Endothelial cell of umbilical vein (primary cell): ENCODE measurements around the gene RGS2. TPM values are rescaled to one million over a fixed set of nuclear protein-coding genes. Genes with fewer than 3 reads are reported as not detected.

Source experiments
- BruUV-seq: library from RNA; stranded (reverse); fragments of 400-500 nt; replicated peaks from 2 replicates; lab custom pipeline; 2021; lab: Mats Ljungman, UMichigan
- CTCF ChIA-PET: fragments of 300-600, 350-600 bp; sonication (Branson Sonifier 250); formaldehyde crosslinking; loops from one replicate; lab custom pipeline; 2021; ENCODE audit warnings: antibody characterized with exemption, inconsistent platforms; lab: Charles Lee
- POLR2A ChIA-PET: fragments of 300-600, 350-600 bp; sonication (Branson Sonifier 250); formaldehyde crosslinking; loops from one replicate; lab custom pipeline; 2021; ENCODE audit warnings: antibody characterized with exemption, inconsistent platforms; lab: Charles Lee
- DNase-seq: peaks from one replicate; pipeline ENCODE4 v3.0.0-alpha.2; 2011; ENCODE audit warnings: low read depth, low spot score
- FAIRE-seq: peaks from 2 replicates; lab custom pipeline; 2011; peaks lifted over from hg19 to GRCh38; lab: Jason Lieb, UNC
- H2AFZ ChIP-seq: 2 replicates; pipeline ENCODE4 v1.6.0; 2012; ENCODE audit warnings: low read depth, low read length, control low read depth, inconsistent platforms
- H3K27ac ChIP-seq: 2 replicates; pipeline ENCODE4 v1.5.1; 2011; ENCODE audit warnings: low read depth, mild to moderate bottlenecking, control low read depth, low read length, moderate library complexity; ENCODE audit not compliant: insufficient read depth
- H3K27me3 ChIP-seq, 2 experiments: 2 replicates each; pipeline versions ENCODE4 v1.6.0 to v1.6.1; 2011; ENCODE audit warnings: low read length in 2 of 2, mixed read lengths in 1 of 2; ENCODE audit not compliant: control insufficient read depth in 2 of 2, insufficient read depth in 2 of 2
- H3K36me3 ChIP-seq, 2 experiments: 2 replicates in 1 of 2; 3 replicates in 1 of 2; pipeline ENCODE4 v1.5.1; 2011; ENCODE audit warnings: low read length in 2 of 2, mild to moderate bottlenecking in 1 of 2, moderate library complexity in 1 of 2; ENCODE audit not compliant: control insufficient read depth in 2 of 2, insufficient read depth in 2 of 2; ENCODE audit errors: extremely low read depth in 1 of 2
- H3K4me1 ChIP-seq: 3 replicates; pipeline ENCODE4 v1.5.1; 2011; ENCODE audit warnings: mild to moderate bottlenecking, low read length; ENCODE audit not compliant: control insufficient read depth, insufficient read depth; ENCODE audit errors: extremely low read depth
- H3K4me2 ChIP-seq: 2 replicates; pipeline ENCODE4 v1.6.1; 2011; ENCODE audit warnings: low read length, control low read depth, mixed read lengths; ENCODE audit not compliant: insufficient read depth
- H3K4me3 ChIP-seq, 3 experiments: fragments of 200-600 bp in 1 of 3; sonication (generic), shearing (Covaris generic) in 1 of 3; replicated peaks in 1 of 3; 2 replicates each; pipeline ENCODE4 v1.5.1; 2011 to 2016; ENCODE audit warnings: control low read depth in 3 of 3, low read length in 3 of 3, mild to moderate bottlenecking in 2 of 3, inconsistent platforms in 1 of 3, low read depth in 1 of 3, moderate library complexity in 1 of 3; ENCODE audit not compliant: insufficient read depth in 1 of 3
- H3K79me2 ChIP-seq: 2 replicates; pipeline ENCODE4 v1.6.0; 2012; ENCODE audit warnings: low read length, inconsistent platforms; ENCODE audit not compliant: control insufficient read depth, insufficient read depth
- H3K9ac ChIP-seq: replicated peaks from 2 replicates; pipeline ENCODE3; 2011; ENCODE audit warnings: low read length, control low read depth; ENCODE audit not compliant: insufficient read depth; ENCODE audit errors: extremely low read depth
- H3K9me1 ChIP-seq: replicated peaks from 3 replicates; pipeline ENCODE4 v1.6.0; 2011; ENCODE audit warnings: mild to moderate bottlenecking, low read length; ENCODE audit not compliant: control insufficient read depth, insufficient read depth; ENCODE audit errors: extremely low read depth
- H3K9me3 ChIP-seq: replicated peaks from 2 replicates; pipeline ENCODE4 v1.5.1; 2012; ENCODE audit warnings: low read length, inconsistent platforms; ENCODE audit not compliant: control insufficient read depth, insufficient read depth
- H4K20me1 ChIP-seq: replicated peaks from 2 replicates; pipeline ENCODE3; 2011; ENCODE audit warnings: mild to moderate bottlenecking, low read length; ENCODE audit not compliant: control insufficient read depth, insufficient read depth; ENCODE audit errors: extremely low read depth
- CTCF ChIP-seq, 2 donors: IDR thresholded peaks; 1 replicate in 1 of 2; 2 replicates in 1 of 2; pipeline ENCODE4 v1.5.1; 2011; ENCODE audit warnings: low read length in 2 of 2, mild to moderate bottlenecking in 2 of 2, moderate library complexity in 2 of 2, control low read depth in 1 of 2, inconsistent platforms in 1 of 2, low read depth in 1 of 2; ENCODE audit not compliant: insufficient read depth in 1 of 2; ENCODE audit errors: extremely low read depth in 1 of 2
- EZH2 ChIP-seq: IDR thresholded peaks from 2 replicates; pipeline ENCODE4 v1.6.1; 2012; ENCODE audit warnings: borderline replicate concordance, low read depth, mild to moderate bottlenecking, moderate library complexity, low read length, inconsistent platforms; ENCODE audit not compliant: severe bottlenecking
- FOS ChIP-seq: IDR thresholded peaks from 2 replicates; pipeline ENCODE4 v1.6.1; 2011; ENCODE audit warnings: mild to moderate bottlenecking, low read length, moderate library complexity, borderline replicate concordance; ENCODE audit not compliant: insufficient read depth
- GATA2 ChIP-seq: IDR thresholded peaks from 2 replicates; pipeline ENCODE4 v1.7.0; 2011; ENCODE audit warnings: low read depth, mild to moderate bottlenecking, moderate library complexity, mixed read lengths, low read length; ENCODE audit not compliant: insufficient read length, insufficient read depth
- JUN ChIP-seq: IDR thresholded peaks from 2 replicates; pipeline ENCODE4 v1.6.1; 2011; ENCODE audit warnings: borderline replicate concordance, low read depth; ENCODE audit not compliant: insufficient read length, insufficient read depth
- MAX ChIP-seq: IDR thresholded peaks from 2 replicates; pipeline ENCODE4 v1.6.1; 2011; ENCODE audit not compliant: insufficient read depth, insufficient read length
- MYC ChIP-seq: IDR thresholded peaks from one replicate; pipeline ENCODE4 v1.6.1; 2011; ENCODE audit warnings: mild to moderate bottlenecking, low read depth, low read length
- POLR2A ChIP-seq: IDR thresholded peaks from 2 replicates; pipeline ENCODE4 v1.6.1; 2012; ENCODE audit warnings: low read depth, mild to moderate bottlenecking, control low read depth, low read length
- POLR2AphosphoS5 ChIP-seq: IDR thresholded peaks from 2 replicates; pipeline ENCODE4 v1.6.1; 2012; ENCODE audit warnings: low read depth, mild to moderate bottlenecking, control low read depth, low read length, moderate library complexity; ENCODE audit not compliant: insufficient read depth
- dilution Hi-C: fragments of 300-500 bp; cut with MboI; formaldehyde crosslinking; loops from one replicate; pipeline ENCODE4 v1.15.0; 2019; ENCODE audit warnings: low sequenced_read_pairs; ENCODE audit not compliant: extremely low pct_ligation_motif_present
- intact Hi-C: fragments of 100-400 bp; cut with micrococcal nuclease; formaldehyde crosslinking; loops from one replicate; pipeline ENCODE4 v1.10.0; 2022
- polyA plus RNA-seq, 4 experiments: library from polyadenylated mRNA; depleted of rRNA in 3 of 4; stranded (reverse) in 3 of 4; unstranded in 1 of 4; fragments of >200 nt; gene quantifications; 2 replicates each; pipeline versions ENCODE4 v1.2.1 to v1.2.3, GENCODE V29; 2011 to 2012; ENCODE audit warnings: missing spikeins in 1 of 4
- total RNA-seq: library from RNA; stranded (reverse); gene quantifications from 2 replicates; pipeline ENCODE4 v1.2.3, GENCODE V29; 2021

RGS2 gene
- total and polyA plus RNA-seq, 2 donors (not counting 3 experiments of a cell fraction or from before 2014, with no cell fraction given), result 6.1 to 9.1 TPM

GRCh38 chr1:192787914-192788585 is 20.8 kb upstream of the RGS2 start:
- POLR2A ChIA-PET, result no interaction called here
- H2AFZ ChIP-seq, result peak overlapping the region; percentile 7
- H3K9ac ChIP-seq, result no peak overlapping the region
- H3K4me2 ChIP-seq, result no peak overlapping the region
- H3K9me1 ChIP-seq, result no peaks in the 10 kb centered on the region
- TF ChIP-seq FOS, result no peak
- intact Hi-C loops, result no loop called here
- no peak for DNase-seq
- no peaks in the 10 kb centered on the region for H3K79me2 ChIP-seq
- no peak for FAIRE-seq
- H3K4me3 ChIP-seq, result no peak overlapping the region
- no TSS peak for BruUV-seq
- no peaks in the 10 kb centered on the region for H3K9me3 ChIP-seq
- CTCF ChIA-PET, result interaction anchor here (0.8 to 1.5 kb wide), 3 partner anchors 17 to 313 kb away, joined by 3 read pairs; no protein-coding TSS in a partner anchor
- H3K4me1 ChIP-seq, result no peaks in the 10 kb centered on the region
- H3K36me3 ChIP-seq, result no peaks in the 10 kb centered on the region
- dilution Hi-C loops, result no loop called here
- H4K20me1 ChIP-seq, result no peaks in the 10 kb centered on the region
- no peak overlapping the region for H3K27ac ChIP-seq
- H3K27me3 ChIP-seq, result no peaks in the 10 kb centered on the region

- H4K20me1 ChIP-seq, result no peaks in the 10 kb centered on the region
These were observed 19.0 kb upstream of the RGS2 start for GRCh38 chr1:192789871-192790270.

More at GRCh38 chr1:192789871-192790270, 19.0 kb upstream of the RGS2 start:
- Histone ChIP-seq H3K9me1 (no peaks in the 10 kb centered on the region), H3K4me1 (no peaks in the 10 kb centered on the region), H3K4me2 (no peak overlapping the region), H3K27me3 (no peaks in the 10 kb centered on the region), H3K79me2 (no peaks in the 10 kb centered on the region), H3K27ac (no peak overlapping the region), H3K9me3 (no peaks in the 10 kb centered on the region), H2AFZ (no peak overlapping the region), H3K9ac (no peak overlapping the region), H3K36me3 (no peaks in the 10 kb centered on the region), H3K4me3 (no peak overlapping the region)
- DNase-seq (no peak), FAIRE-seq (no peak)
- BruUV-seq, result no TSS peak
- CTCF ChIA-PET, result interaction anchor here (1.5 kb wide), 1 partner anchor 19 kb away, joined by 3 read pairs; no protein-coding TSS in a partner anchor
- intact Hi-C loops (no loop called here), dilution Hi-C loops (no loop called here)
- TF ChIP-seq MYC (no peak), FOS (no peak), EZH2 (no peak), CTCF (IDR thresholded peaks at IDR 0.05; ENCODE audit: extremely low read depth in 1 of 2, insufficient read depth in 1 of 2, low read depth in 1 of 2, low read length in 2 of 2) (no peak), MAX (no peak), POLR2AphosphoS5 (no peak), JUN (no peak), POLR2A (no peak), GATA2 (no peak)
- POLR2A ChIA-PET, result no interaction called here
